A673 (cell line): Measurements from ENCODE around the gene SPPL3.

Experiments used
- EZH2 ChIP-seq: fragments of 200-600 bp; sonication (generic); IDR thresholded peaks from 2 replicates; pipeline ENCODE4 v1.6.1; 2017; ENCODE audit warnings: borderline replicate concordance, low read depth, mild to moderate bottlenecking, mixed read lengths, antibody characterized with exemption, low read length; ENCODE audit not compliant: poor library complexity, severe bottlenecking
- TF ChIP-seq, protein P1 (sequence below): fragments of 300-800, 200-600 bp; sonication (generic); conservative IDR thresholded peaks from 2 replicates; pipeline ENCODE4 v1.5.1; 2017; ENCODE audit warnings: low read depth, mild to moderate bottlenecking, antibody characterized with exemption, low read length, moderate library complexity, mixed read lengths

DNA sequence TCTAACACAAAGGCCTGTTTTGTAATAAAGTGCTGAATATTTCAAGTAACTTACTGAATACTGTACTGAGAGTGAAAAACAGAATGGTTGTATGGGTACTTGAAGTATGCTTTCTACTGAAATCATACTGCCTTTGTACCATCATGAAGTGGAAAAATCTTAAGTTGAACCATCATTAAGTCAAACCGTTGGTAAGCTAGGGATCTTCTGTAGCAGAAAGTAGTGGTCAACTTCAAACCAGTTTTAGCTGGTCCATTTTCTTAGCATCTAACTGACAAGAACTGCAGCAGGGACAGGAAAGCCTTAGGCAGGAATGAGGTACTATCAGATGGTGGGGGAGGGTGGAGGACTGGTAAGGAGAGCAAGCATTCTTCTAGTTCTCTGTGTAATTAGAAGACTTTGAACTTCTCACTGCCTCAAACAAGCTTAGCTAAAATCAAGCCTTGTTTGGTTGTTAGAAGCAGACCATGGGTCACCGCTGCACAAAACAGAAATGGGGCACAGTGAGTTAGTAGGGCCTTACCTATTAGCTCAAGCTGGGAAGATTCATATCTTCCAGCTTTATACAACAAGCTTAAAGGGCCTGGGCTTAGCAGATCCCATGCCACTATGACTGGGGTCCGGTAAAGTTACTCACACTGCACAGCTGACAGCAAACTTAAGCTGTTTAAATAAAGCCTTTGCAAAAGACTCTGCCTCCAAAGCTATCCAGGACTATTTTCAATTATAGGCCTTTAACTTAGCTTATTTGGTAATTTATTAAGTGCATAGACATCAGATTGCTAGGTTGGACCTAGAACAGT is 104.7 kb downstream of the SPPL3 start:
- TF ChIP-seq, protein P1, sequence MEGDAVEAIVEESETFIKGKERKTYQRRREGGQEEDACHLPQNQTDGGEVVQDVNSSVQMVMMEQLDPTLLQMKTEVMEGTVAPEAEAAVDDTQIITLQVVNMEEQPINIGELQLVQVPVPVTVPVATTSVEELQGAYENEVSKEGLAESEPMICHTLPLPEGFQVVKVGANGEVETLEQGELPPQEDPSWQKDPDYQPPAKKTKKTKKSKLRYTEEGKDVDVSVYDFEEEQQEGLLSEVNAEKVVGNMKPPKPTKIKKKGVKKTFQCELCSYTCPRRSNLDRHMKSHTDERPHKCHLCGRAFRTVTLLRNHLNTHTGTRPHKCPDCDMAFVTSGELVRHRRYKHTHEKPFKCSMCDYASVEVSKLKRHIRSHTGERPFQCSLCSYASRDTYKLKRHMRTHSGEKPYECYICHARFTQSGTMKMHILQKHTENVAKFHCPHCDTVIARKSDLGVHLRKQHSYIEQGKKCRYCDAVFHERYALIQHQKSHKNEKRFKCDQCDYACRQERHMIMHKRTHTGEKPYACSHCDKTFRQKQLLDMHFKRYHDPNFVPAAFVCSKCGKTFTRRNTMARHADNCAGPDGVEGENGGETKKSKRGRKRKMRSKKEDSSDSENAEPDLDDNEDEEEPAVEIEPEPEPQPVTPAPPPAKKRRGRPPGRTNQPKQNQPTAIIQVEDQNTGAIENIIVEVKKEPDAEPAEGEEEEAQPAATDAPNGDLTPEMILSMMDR: no peak
- TF ChIP-seq EZH2: no peak
